Measurements from ENCODE around the gene ROBO1. TPM values are rescaled to one million over a fixed set of nuclear protein-coding genes. Genes with fewer than 3 reads are reported as not detected.

The ROBO1 gene
- total RNA-seq, 1 experiment from 2014 or later = 3.2 TPM

- no peak for DNase-seq (ENCODE audit: extremely low read depth, low read depth)
These were observed 287.1 kb downstream of the ROBO1 start for GRCh38 chr3:79480746-79481145.

DNA sequence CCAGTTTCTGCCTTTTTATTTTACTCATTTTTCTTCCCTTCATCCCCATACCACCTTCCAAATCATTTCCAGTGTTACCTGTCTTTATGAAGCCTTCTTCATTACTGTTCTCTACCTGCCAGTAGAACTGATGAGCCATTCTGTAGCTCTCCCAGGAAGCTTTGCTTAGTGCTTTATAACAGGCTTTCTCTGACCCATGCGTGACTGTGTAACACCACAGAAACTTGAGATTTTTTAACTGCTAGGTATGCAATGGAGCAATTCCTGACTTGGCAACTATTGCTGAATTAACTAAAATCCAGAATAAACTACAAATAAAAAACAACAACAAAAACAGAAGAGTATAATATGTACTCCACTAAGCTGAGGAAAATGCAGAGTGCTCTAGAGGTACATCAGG is 289.2 kb downstream of the ROBO1 start:
- DNase-seq (ENCODE audit: extremely low read depth, low read depth) = no peak

- no peak for DNase-seq (ENCODE audit: extremely low read depth, low read depth)
These were observed 290.6 kb downstream of the ROBO1 start for GRCh38 chr3:79477242-79477641.

DNA sequence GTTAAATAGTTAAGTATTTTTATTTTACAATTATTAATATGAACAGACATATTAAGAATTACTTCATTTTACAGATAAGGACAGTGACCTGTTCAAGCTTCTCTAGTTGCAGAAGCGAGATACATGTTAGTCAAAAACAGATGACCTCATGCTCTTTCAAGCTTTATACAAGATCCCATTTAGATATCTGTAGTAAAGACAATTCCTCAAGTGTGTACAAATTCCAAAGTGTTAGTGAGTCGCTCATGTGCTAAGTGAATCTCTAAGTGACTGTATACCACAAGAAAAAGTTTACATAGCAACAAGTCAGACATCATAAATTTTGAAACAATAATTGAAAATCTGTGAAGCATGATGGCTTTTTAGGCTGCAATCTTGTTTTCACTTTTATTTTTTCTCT is 293.8 kb downstream of the ROBO1 start:
- DNase-seq (ENCODE audit: extremely low read depth, low read depth) = no peak

DNA sequence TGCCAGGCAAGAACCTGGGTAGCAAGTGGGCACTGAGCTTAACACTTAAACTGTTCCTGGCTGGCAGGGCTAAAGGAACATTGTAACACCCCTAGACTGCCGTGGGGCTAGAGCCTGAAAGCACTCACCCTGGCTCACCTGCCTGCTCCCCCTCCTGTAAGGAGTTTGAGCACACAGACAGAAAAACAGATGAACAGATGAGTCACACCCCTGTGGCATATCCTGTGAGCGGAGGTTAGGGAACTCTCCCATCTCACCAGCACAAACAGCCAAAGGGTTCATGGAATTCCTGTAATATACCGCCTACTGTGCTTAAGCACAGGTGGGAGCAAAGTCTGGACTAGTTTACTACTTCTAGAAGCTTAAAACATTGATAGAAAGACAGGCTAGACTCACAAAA is 300.1 kb downstream of the ROBO1 start:
- no peak for DNase-seq (ENCODE audit: extremely low read depth, low read depth)

GRCh38 chr3:79461129-79461792 is 306.5 kb downstream of the ROBO1 start:
- DNase-seq (ENCODE audit: extremely low read depth, low read depth) = no peak

DNA sequence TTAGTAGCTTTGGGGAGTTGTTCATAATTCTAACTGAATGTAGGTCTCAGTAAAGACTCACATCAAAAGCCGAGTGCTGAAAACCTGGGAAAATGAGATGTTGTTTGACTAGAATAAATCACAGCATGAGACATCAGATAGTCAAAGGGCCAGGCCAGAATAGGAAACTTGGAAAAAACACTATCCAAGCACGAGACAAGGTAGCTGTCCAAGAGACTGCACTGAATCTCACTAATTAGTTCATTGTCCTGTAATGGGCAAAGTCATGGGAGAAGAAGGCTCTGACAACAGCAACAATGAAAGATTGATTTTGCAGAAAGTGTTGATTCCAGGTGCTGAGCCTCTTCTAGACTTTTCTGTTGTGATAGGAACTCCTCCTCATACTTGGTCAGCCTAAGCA is 314.2 kb downstream of the ROBO1 start:
- DNase-seq (ENCODE audit: extremely low read depth, low read depth) = no peak

- no peak for DNase-seq (ENCODE audit: extremely low read depth, low read depth)
These were observed 331.4 kb downstream of the ROBO1 start for GRCh38 chr3:79436387-79436786.

DNA sequence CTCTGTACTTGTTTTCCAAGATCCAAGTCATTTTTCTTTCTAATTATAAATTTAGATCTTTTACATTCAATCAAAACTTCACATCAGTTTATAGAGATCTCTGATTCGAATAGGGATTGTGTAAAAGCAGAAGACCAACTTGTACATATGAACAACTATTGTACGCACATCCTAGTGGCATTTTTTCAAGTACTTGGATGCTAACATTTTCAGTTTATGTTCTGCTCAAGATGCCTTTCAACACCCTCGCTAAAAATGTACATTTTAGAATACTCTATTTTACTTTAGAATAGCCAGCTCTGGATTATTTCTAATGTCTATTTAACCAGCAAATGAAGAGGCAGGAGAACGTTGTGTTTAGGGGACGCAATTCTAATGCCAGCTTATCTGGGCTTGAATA is 340.7 kb downstream of the ROBO1 start:
- no peak for DNase-seq (ENCODE audit: extremely low read depth, low read depth)

- no peak for DNase-seq (ENCODE audit: extremely low read depth, low read depth)
These were observed 343.0 kb downstream of the ROBO1 start for GRCh38 chr3:79424811-79425210.

- no peak for DNase-seq (ENCODE audit: extremely low read depth, low read depth)
These were observed 344.4 kb downstream of the ROBO1 start for GRCh38 chr3:79423417-79423816.

DNA sequence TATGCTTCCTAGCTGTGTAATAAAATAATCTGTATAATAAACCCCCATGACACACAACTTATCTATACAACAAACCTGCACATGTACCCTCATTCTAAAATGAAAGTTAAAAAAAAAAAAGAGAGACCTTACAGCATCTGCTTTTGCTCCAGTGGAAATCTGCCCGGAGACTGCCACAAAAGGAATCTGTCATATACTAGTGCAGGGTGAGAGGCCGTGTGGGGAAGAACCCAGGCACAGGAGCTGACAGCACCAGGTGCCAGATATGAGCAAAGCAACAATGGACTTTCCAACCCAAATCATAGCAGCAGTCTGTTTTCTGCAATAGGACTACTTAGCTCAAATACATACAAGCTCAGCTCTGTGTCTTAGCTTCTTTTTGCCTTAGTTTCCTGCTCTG is 346.5 kb downstream of the ROBO1 start:
- DNase-seq (ENCODE audit: extremely low read depth, low read depth) = no peak

GRCh38 chr3:79418855-79419621 is 348.8 kb downstream of the ROBO1 start:
- no peak for DNase-seq (ENCODE audit: extremely low read depth, low read depth)

DNA sequence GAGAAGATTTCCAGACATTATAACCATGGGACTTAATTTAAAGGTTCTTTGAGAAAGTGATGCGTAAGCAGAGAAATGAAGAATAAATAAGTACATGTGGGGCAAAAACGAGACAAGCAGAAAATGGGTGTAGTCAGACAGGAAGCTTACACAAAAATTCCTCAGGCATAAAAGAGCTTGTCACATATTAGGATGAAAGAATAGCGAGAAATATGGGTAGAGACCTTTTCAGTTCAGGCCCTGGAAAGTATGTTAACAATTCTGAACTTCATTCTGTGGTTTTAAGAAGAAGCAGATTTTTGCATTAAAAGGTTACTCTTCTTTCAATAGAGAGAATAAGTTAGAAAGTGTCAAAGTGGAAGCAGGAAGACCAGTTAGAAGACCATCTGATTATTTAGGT is 352.4 kb downstream of the ROBO1 start:
- DNase-seq (ENCODE audit: extremely low read depth, low read depth) = no peak

GRCh38 chr3:79414806-79415205 is 353.0 kb downstream of the ROBO1 start:
- DNase-seq (ENCODE audit: extremely low read depth, low read depth) = no peak

DNA sequence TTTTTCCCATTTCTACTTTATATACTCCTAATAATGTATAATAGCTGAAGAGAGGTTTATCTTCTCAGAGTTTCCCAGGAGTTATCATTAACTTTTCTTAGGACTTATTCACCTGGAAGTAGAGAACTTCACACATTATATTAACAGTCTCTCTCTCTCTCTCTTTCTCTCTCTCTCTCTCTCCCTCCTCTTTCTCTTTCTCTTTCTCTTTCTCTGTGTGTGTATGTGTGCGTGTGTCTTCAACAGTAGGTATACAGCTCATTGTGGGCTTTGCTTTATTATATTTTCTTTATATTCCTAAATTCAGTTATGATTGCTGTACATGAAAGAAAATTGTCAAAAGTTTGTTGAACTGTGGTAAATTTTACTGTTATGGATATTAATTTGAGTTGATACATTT is 353.8 kb downstream of the ROBO1 start:
- no peak for DNase-seq (ENCODE audit: extremely low read depth, low read depth)

- DNase-seq (ENCODE audit: extremely low read depth, low read depth) = no peak
These were observed 355.3 kb downstream of the ROBO1 start for GRCh38 chr3:79412537-79412936.

GRCh38 chr3:79410617-79411016 is 357.2 kb downstream of the ROBO1 start:
- DNase-seq (ENCODE audit: extremely low read depth, low read depth) = no peak

- DNase-seq (ENCODE audit: extremely low read depth, low read depth) = no peak
These were observed 357.7 kb downstream of the ROBO1 start for GRCh38 chr3:79410136-79410535.

- DNase-seq (ENCODE audit: extremely low read depth, low read depth) = no peak
These were observed 361.6 kb downstream of the ROBO1 start for GRCh38 chr3:79406175-79406574.

GRCh38 chr3:79405183-79405582 is 362.6 kb downstream of the ROBO1 start:
- no peak for DNase-seq (ENCODE audit: extremely low read depth, low read depth)

DNA sequence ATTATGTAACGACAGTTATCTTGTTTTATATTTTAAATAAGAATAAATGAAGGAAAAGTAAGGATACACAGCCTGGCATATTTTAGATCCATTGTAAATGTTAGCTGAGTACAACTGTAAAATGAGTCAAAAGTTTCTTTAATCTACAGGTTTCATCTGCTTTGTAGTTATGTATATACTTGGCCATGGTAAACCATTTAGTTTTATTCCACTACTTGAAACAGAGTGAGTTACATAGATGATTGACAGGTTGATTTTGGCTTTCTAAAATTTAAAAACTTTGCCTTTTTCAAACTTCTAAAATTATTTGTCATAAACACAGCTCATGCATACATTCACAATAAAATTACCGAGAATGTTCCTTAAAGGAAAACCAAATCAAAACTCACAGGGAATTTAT is 371.2 kb downstream of the ROBO1 start:
- no peak for DNase-seq (ENCODE audit: extremely low read depth, low read depth)

Data from NCI-H460 (cell line).